ENCODE results near the gene DCC.
"Not testable (repeated sequence)": the region's sequence is repeated elsewhere in the genome, so short reads cannot be mapped to it uniquely, and the experiment has no call there.

The DCC gene

GRCh38 chr18:53387581-53387980, 1047.6 kb downstream of the DCC start:
- no peak for DNase-seq (ENCODE audit: low read depth)

- no peak for DNase-seq (ENCODE audit: low read depth)
These were observed 1062.7 kb downstream of the DCC start for GRCh38 chr18:53402670-53403069.

- DNase-seq (ENCODE audit: low read depth): no peak
These were observed 1068.3 kb downstream of the DCC start for GRCh38 chr18:53408271-53408670.

GRCh38 chr18:53411511-53411910, 1071.5 kb downstream of the DCC start:
- DNase-seq (ENCODE audit: low read depth): no peak

- no peak for DNase-seq (ENCODE audit: low read depth)
These were observed 1077.0 kb downstream of the DCC start for GRCh38 chr18:53417003-53417402.

- no peak for DNase-seq (ENCODE audit: low read depth)
These were observed 1081.9 kb downstream of the DCC start for GRCh38 chr18:53421869-53422268.

- DNase-seq (ENCODE audit: low read depth): no peak
These were observed 1082.9 kb downstream of the DCC start for GRCh38 chr18:53422896-53423295.

- no peak for DNase-seq (ENCODE audit: low read depth)
These were observed 1086.7 kb downstream of the DCC start for GRCh38 chr18:53426666-53427184.

- DNase-seq (ENCODE audit: low read depth): no peak
These were observed 1101.9 kb downstream of the DCC start for GRCh38 chr18:53441761-53442414.

- no peak for DNase-seq (ENCODE audit: low read depth)
These were observed 1102.4 kb downstream of the DCC start for GRCh38 chr18:53442415-53442783.

- no peak for DNase-seq (ENCODE audit: low read depth)
These were observed 1103.3 kb downstream of the DCC start for GRCh38 chr18:53443336-53443735.

GRCh38 chr18:53443831-53444230, 1103.8 kb downstream of the DCC start:
- DNase-seq (ENCODE audit: low read depth): no peak

GRCh38 chr18:53451902-53452301, 1111.9 kb downstream of the DCC start:
- DNase-seq (ENCODE audit: low read depth): no peak

GRCh38 chr18:53457068-53457467, 1117.1 kb downstream of the DCC start:
- no peak for DNase-seq (ENCODE audit: low read depth)

GRCh38 chr18:53458268-53458667, 1118.3 kb downstream of the DCC start:
- no peak for DNase-seq (ENCODE audit: low read depth)

- no peak for DNase-seq (ENCODE audit: low read depth)
These were observed 1119.1 kb downstream of the DCC start for GRCh38 chr18:53458944-53459580.

- DNase-seq (ENCODE audit: low read depth): no peak
These were observed 1127.8 kb downstream of the DCC start for GRCh38 chr18:53467756-53468155.

- not testable (repeated sequence) for DNase-seq (ENCODE audit: low read depth)
These were observed 1128.2 kb downstream of the DCC start for GRCh38 chr18:53468173-53468572.

- DNase-seq (ENCODE audit: low read depth): no peak
These were observed 1132.5 kb downstream of the DCC start for GRCh38 chr18:53472546-53472945.

- no peak for DNase-seq (ENCODE audit: low read depth)
These were observed 1138.2 kb downstream of the DCC start for GRCh38 chr18:53478155-53478554.

GRCh38 chr18:53486296-53486695, 1146.3 kb downstream of the DCC start:
- DNase-seq (ENCODE audit: low read depth): no peak

- no peak for DNase-seq (ENCODE audit: low read depth)
These were observed 1149.3 kb downstream of the DCC start for GRCh38 chr18:53489266-53489665.

- DNase-seq (ENCODE audit: low read depth): no peak
These were observed 1150.0 kb downstream of the DCC start for GRCh38 chr18:53490019-53490418.

GRCh38 chr18:53496028-53496427, 1156.0 kb downstream of the DCC start:
- no peak for DNase-seq (ENCODE audit: low read depth)

All from iris pigment epithelial cell (primary cell).